GM12874 (cell line): ENCODE results near the gene CASP3.

Source experiments
- CTCF ChIP-seq: IDR thresholded peaks from 2 replicates; pipeline ENCODE4 v1.5.1; 2011; ENCODE audit warnings: low read depth, mild to moderate bottlenecking, control low read depth, low read length, moderate library complexity; ENCODE audit not compliant: insufficient read depth

CASP3 gene

GRCh38 chr4:184672741-184673140 is 23.5 kb upstream of the CASP3 start:
- TF ChIP-seq CTCF, result no peak

DNA sequence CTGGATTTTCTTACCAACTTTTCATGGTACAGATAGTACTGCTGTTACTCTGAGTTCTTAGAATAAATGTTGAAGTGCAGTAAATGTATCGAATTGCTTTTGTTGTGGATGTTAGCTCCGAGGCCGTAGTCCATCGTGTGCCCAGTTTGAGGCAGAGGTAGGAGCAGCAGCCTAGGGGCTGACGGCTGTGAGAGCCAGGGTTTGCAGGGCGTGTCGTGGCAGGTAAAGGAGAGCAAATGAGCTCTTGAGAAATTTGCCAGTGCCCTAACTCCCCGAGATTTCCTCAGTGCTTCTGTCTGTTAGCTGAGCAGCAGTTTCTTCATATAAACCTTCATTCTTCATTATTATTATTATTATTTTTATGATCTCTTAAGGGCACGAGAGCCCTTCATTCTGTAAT is 21.9 kb upstream of the CASP3 start:
- TF ChIP-seq CTCF, result no peak

GRCh38 chr4:184669251-184669650 is 20.0 kb upstream of the CASP3 start:
- TF ChIP-seq CTCF, result no peak

DNA sequence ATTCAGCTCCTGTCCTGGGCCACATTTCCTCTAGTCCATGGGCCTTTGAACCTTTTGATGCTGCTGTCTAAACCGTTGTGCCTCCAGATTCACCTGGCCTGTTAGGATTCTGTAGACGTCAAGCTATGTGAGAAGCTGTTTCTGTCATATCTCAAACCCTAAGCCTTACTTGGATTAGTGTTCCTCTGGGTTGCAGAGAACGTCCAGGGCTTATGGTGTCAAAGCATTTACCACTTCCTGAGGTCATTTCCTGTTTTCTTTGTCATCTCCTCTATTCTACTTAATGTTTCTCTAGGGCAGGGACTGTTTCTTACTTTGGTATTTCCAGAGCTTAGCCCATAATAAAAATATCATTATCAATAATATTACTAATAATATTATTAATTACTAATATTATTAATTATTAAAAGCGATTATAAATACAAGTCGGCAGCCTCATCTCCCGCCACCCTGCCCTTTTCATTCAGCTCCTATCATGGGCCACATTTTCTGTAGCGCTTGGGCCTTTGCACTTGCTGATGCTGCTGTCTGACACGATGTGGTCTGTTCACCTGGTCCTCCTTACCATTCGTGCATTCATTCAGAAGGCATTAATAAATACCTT is 19.4 kb upstream of the CASP3 start:
- TF ChIP-seq CTCF, result no peak

- no peak for TF ChIP-seq CTCF
Measured at GRCh38 chr4:184668096-184668495, 18.8 kb upstream of the CASP3 start.

DNA sequence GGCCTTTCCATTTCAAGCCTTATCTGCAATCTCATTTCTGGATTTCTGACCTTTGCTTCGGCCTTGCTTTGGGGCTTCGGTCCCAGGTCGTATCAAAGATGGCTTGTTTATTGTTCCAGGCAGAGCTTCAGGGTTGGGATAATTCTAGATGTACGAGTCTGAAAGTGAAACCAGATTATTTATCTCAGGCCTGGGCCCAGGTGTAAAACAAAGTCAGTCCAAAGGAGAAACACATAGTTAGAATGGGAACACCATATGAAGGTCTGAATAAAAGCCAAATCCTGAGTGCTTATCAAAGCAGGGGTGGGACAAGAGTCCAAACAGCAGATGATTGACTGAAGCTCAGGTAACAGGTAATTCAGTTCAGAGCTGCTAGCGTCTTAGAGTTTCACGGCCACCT is 17.4 kb upstream of the CASP3 start:
- no peak for TF ChIP-seq CTCF

GRCh38 chr4:184664445-184665210 is 15.4 kb upstream of the CASP3 start:
- TF ChIP-seq CTCF, result no peak
